NT2/D1 (cell line): ENCODE measurements around the gene RNF223.
"Not testable (repeated sequence)": the region's sequence is repeated elsewhere in the genome, so short reads cannot be mapped to it uniquely, and the experiment has no call there.

Source experiments
- DNase-seq: peaks from one replicate; pipeline ENCODE4 v3.0.0-alpha.2; 2011; ENCODE audit warnings: low read depth, low spot score
- H3K27me3 ChIP-seq: 2 replicates; pipeline ENCODE4 v1.6.0; 2011; ENCODE audit warnings: mild to moderate bottlenecking; ENCODE audit not compliant: insufficient read length, insufficient read depth
- H3K36me3 ChIP-seq: 2 replicates; pipeline ENCODE4 v1.6.1; 2011; ENCODE audit warnings: mild to moderate bottlenecking, low read length, mixed read lengths; ENCODE audit not compliant: insufficient read depth, insufficient read length
- H3K4me1 ChIP-seq: 2 replicates; pipeline ENCODE4 v1.5.1; 2011; ENCODE audit not compliant: insufficient read depth, insufficient read length
- H3K4me3 ChIP-seq: 2 replicates; pipeline ENCODE4 v1.5.1; 2011; ENCODE audit warnings: low read depth; ENCODE audit not compliant: insufficient read length
- H3K9ac ChIP-seq: 2 replicates; pipeline ENCODE4 v1.6.0; 2011; ENCODE audit warnings: low read depth; ENCODE audit not compliant: insufficient read length
- H3K9me3 ChIP-seq: 2 replicates; pipeline ENCODE4 v1.5.1; 2011; ENCODE audit warnings: mild to moderate bottlenecking, low read length; ENCODE audit not compliant: insufficient read depth
- SUZ12 ChIP-seq: IDR thresholded peaks from 2 replicates; pipeline ENCODE4 v1.6.1; 2011; ENCODE audit not compliant: insufficient read length, insufficient read depth; ENCODE audit errors: extremely low read depth
- YY1 ChIP-seq: IDR thresholded peaks from 2 replicates; pipeline ENCODE4 v1.6.1; 2011; ENCODE audit not compliant: insufficient read length, insufficient read depth
- ZNF274 ChIP-seq: IDR thresholded peaks from 2 replicates; pipeline ENCODE4 v1.6.1; 2011; ENCODE audit warnings: mild to moderate bottlenecking, low read depth, low read length

The RNF223 gene

GRCh38 chr1:1080122-1080757, 6.1 kb upstream of the RNF223 start:
- DNase-seq: peak; percentile 20

GRCh38 chr1:1079408-1080121, 5.5 kb upstream of the RNF223 start:
- TF ChIP-seq YY1: no peak
- TF ChIP-seq SUZ12: no peak
- TF ChIP-seq ZNF274: no peak
- Histone ChIP-seq H3K9ac (peak overlapping the region; percentile 67), H3K4me1 (peaks cover 3% of the 10 kb centered on the region), H3K36me3 (peaks cover 12% of the 10 kb centered on the region), H3K27me3 (peaks cover 26% of the 10 kb centered on the region), H3K4me3 (peak overlapping the region; percentile 32), H3K9me3 (no peaks in the 10 kb centered on the region)
- DNase-seq: peak; percentile 40

More at GRCh38 chr1:1080122-1080757, 6.1 kb upstream of the RNF223 start:
- H3K9ac ChIP-seq: peak overlapping the region; percentile 67
- peak overlapping the region; percentile 32 for H3K4me3 ChIP-seq
- peaks cover 19% of the 10 kb centered on the region for H3K27me3 ChIP-seq
- no peak for TF ChIP-seq ZNF274
- TF ChIP-seq YY1: no peak
- TF ChIP-seq SUZ12: no peak
- peaks cover 15% of the 10 kb centered on the region for H3K36me3 ChIP-seq
- H3K4me1 ChIP-seq: peaks cover 2% of the 10 kb centered on the region
- H3K9me3 ChIP-seq: no peaks in the 10 kb centered on the region

DNA sequence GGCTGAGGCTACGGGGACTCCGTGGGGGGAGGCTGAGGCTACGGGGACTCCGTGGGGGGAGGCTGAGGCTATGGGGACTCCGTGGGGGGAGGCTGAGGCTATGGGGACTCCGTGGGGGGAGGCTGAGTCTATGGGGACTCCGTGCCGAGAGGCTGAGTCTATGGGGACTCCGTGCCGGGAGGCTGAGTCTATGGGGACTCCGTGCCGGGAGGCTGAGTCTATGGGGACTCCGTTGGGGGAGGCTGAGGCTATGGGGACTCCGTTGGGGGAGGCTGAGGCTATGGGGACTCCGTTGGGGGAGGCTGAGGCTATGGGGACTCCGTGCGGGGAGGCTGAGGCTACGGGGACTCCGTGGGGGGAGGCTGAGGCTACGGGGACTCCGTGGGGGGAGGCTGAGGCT, 3.3 kb upstream of the RNF223 start:
- H3K27me3 ChIP-seq: peaks cover 29% of the 10 kb centered on the region
- H3K36me3 ChIP-seq, H3K4me1 ChIP-seq, DNase-seq, H3K9me3 ChIP-seq, H3K4me3 ChIP-seq, H3K9ac ChIP-seq: not testable (repeated sequence)

GRCh38 chr1:1075148-1075935, 1.2 kb upstream of the RNF223 start:
- Histone ChIP-seq H3K27me3 (peaks cover 29% of the 10 kb centered on the region), H3K4me3 (no peak overlapping the region), H3K9me3 (no peaks in the 10 kb centered on the region), H3K4me1 (peaks cover 5% of the 10 kb centered on the region), H3K36me3 (no peaks in the 10 kb centered on the region), H3K9ac (no peak overlapping the region)
- no peak for TF ChIP-seq ZNF274
- no peak for TF ChIP-seq SUZ12
- no peak for DNase-seq

DNA sequence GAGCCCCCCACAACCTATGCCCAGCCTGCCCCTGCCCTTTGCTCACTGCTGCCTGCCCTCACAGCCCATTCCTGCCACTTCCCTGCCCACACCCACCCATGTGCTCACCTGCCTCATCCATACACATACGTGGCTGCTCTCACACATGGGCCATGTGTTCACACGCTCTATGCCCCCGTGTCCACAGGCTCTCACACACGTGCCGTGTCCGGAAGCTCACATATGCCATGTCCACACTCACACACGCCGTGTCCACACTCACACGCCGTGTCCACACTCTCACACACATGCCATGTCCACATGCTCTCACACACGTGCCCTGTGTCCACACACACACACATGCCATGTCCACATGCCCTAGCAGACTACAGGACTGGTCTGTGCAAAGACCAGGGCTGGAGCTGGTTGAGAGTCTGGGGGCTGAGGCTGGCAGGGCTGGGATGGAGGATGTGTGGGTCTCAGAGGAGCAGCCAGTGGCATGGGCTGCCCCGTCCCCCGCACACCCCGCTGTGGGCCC, 583 bp upstream of the RNF223 start:
- Histone ChIP-seq H3K4me1 (peaks cover 10% of the 10 kb centered on the region), H3K4me3 (no peak overlapping the region), H3K9ac (no peak overlapping the region), H3K36me3 (no peaks in the 10 kb centered on the region), H3K9me3 (no peaks in the 10 kb centered on the region), H3K27me3 (peaks cover 34% of the 10 kb centered on the region)
- no peak for DNase-seq
- no peak for TF ChIP-seq YY1
- no peak for TF ChIP-seq SUZ12
- no peak for TF ChIP-seq ZNF274

GRCh38 chr1:1072849-1073742, 1.0 kb downstream of the RNF223 start:
- Histone ChIP-seq H3K4me1 (peaks cover 16% of the 10 kb centered on the region), H3K9me3 (no peaks in the 10 kb centered on the region), H3K9ac (no peak overlapping the region), H3K4me3 (no peak overlapping the region), H3K36me3 (no peaks in the 10 kb centered on the region), H3K27me3 (peaks cover 33% of the 10 kb centered on the region)
- no peak for DNase-seq
- TF ChIP-seq SUZ12: no peak
- no peak for TF ChIP-seq YY1
- TF ChIP-seq ZNF274: no peak
